Frontal cortex (tissue), 4 donors: ENCODE data around the gene IFITM10. TPM values are rescaled to one million over a fixed set of nuclear protein-coding genes. Genes with fewer than 3 reads are reported as not detected.

Source experiments
- DNase-seq, 2 donors: peaks; one replicate each; pipeline ENCODE4 v3.0.0; 2012; ENCODE audit warnings: low spot score in 2 of 2
- FAIRE-seq: peaks from 2 replicates; lab custom pipeline; 2012; peaks lifted over from hg19 to GRCh38; lab: Jason Lieb, UNC
- total RNA-seq: library from RNA; depleted of rRNA; stranded (reverse); fragments of >200 nt; gene quantifications from one replicate; pipeline ENCODE4 v1.2.3, GENCODE V29; 2014
- donor health status: control.
- donor health status: control.
- donor health status: control.

The IFITM10 gene
- total RNA-seq: 0.41 TPM

GRCh38 chr11:1750481-1750839 lies at the start of gene IFITM10:
Gene IFITM10, minus strand, starts transcription at chr11:1750595. Its CDS starts 153 bp downstream, at chr11:1750442.
- FAIRE-seq: no peak
- DNase-seq: peak in 1 of 2 donors; percentile 38

GRCh38 chr11:1797391-1798125 lies 47.2 kb upstream of the IFITM10 start:
- FAIRE-seq (no peak), DNase-seq (no peak)

GRCh38 chr11:1796413-1797011 lies 46.1 kb upstream of the IFITM10 start:
- FAIRE-seq (no peak), DNase-seq (no peak)

- DNase-seq (no peak), FAIRE-seq (no peak)
These were observed 42.7 kb upstream of the IFITM10 start for GRCh38 chr11:1793081-1793480.

GRCh38 chr11:1792461-1792860 lies 42.1 kb upstream of the IFITM10 start:
- no peak for DNase-seq
- no peak for FAIRE-seq

- no peak for FAIRE-seq
- DNase-seq: no peak
These were observed 41.5 kb upstream of the IFITM10 start for GRCh38 chr11:1791912-1792311.

- no peak for FAIRE-seq
- no peak for DNase-seq
These were observed 36.1 kb upstream of the IFITM10 start for GRCh38 chr11:1786466-1786865.

- DNase-seq (no peak), FAIRE-seq (no peak)
These were observed 35.5 kb upstream of the IFITM10 start for GRCh38 chr11:1785749-1786413.

- no peak for FAIRE-seq
- DNase-seq: no peak
These were observed 34.6 kb upstream of the IFITM10 start for GRCh38 chr11:1784761-1785650.

GRCh38 chr11:1783725-1784529 lies 33.5 kb upstream of the IFITM10 start:
- no peak for DNase-seq

GRCh38 chr11:1782831-1783724 lies 32.7 kb upstream of the IFITM10 start:
- FAIRE-seq (no peak), DNase-seq (no peak)

More at GRCh38 chr11:1783725-1784529, 33.5 kb upstream of the IFITM10 start:
- no peak for FAIRE-seq

GRCh38 chr11:1782031-1782590 lies 31.7 kb upstream of the IFITM10 start:
- FAIRE-seq: no peak

GRCh38 chr11:1781593-1781975 lies 31.2 kb upstream of the IFITM10 start:
- DNase-seq: no peak
- FAIRE-seq: no peak

More at GRCh38 chr11:1782031-1782590, 31.7 kb upstream of the IFITM10 start:
- DNase-seq: no peak

GRCh38 chr11:1780700-1781592 lies 30.6 kb upstream of the IFITM10 start:
- FAIRE-seq: no peak
- DNase-seq: no peak

GRCh38 chr11:1779806-1780699 lies 29.7 kb upstream of the IFITM10 start:
- FAIRE-seq: no peak
- no peak for DNase-seq
